Stimulated activated CD4-positive, alpha-beta T cell treated with anti-CD3 and anti-CD28 coated beads, TNF-alpha, amount 100 ng/mL, for 48 hours (primary cell): ENCODE measurements around the gene POLD1.
"Not testable (repeated sequence)": the region's sequence is repeated elsewhere in the genome, so short reads cannot be mapped to it uniquely, and the experiment has no call there.

Experiments
- DNase-seq, 3 donors: peaks; one replicate each; pipeline ENCODE4 v3.0.0-alpha.2; 2020; ENCODE audit warnings: low read depth in 3 of 3

POLD1 gene

DNA sequence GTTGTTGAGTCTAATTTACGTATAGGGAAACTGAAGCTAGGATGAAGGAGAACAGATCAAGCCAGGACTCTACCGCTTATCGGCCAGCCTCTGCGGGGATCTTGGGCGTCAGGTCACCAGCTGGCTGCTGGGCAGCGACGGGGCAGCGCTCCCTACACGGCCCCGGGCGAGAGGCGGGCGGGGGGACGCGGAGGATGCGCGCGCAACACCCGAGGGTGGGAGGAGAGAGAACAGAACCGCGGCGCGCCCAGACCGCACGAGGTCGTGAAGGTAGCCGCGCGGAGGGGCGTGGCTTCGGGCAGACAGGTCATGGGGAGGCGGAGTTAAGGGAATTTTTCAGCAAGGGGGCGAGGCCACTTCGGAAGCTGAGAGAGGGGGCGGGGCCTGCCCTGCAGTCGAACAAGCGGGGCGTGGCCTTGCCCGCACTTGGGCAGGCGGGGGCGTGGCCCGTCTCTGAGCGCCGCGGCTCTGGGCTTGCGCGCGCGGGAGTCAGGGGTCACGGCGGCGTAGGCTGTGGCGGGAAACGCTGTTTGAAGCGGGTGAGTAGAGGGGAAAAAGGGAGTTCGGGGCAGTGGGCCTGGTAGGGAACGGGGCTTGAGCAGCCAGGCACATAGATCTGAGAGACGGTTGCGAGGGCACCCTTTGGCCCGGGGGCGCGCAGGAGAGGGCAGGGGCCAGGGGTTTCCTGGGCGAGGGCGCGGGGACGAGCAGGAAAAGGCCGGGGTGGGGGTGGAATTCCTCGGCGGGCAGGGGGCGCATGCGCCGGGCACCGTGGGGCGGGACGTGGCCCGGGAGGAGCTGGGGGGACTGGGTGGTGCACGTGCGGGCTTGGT, at the start of gene POLD1:
Gene POLD1 (plus strand): TSS at position 496 of the 833 bp plus-strand sequence. CDS start 14,505 bp downstream, outside the sequence.
- peak; percentile 98 to 99 (median 98) for DNase-seq

- DNase-seq = no peak
Observed at GRCh38 chr19:50334741-50335421, 49.3 kb upstream of the POLD1 start.

DNA sequence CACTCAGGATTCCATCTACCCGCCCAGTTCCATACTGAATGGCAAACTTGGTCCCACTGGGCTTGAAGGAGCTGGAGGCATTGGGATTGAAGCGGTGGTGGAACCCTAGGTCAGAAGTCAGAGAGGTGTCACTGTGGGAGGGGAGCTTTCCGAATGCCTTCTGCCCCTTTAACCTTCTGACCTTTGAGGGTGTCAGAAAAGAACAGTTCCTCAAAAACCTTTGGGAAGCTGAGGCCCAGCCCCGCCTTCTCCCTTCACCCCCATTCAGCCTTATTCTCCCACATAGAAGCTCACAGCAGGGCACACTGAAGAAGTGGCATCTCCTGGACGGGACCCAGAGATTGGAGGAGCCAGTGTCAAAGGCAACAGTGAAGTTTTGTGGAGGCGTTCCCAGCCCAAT, 47.1 kb upstream of the POLD1 start:
- DNase-seq = not testable (repeated sequence)

- no peak for DNase-seq
Observed at GRCh38 chr19:50340331-50340730, 43.8 kb upstream of the POLD1 start.

DNA sequence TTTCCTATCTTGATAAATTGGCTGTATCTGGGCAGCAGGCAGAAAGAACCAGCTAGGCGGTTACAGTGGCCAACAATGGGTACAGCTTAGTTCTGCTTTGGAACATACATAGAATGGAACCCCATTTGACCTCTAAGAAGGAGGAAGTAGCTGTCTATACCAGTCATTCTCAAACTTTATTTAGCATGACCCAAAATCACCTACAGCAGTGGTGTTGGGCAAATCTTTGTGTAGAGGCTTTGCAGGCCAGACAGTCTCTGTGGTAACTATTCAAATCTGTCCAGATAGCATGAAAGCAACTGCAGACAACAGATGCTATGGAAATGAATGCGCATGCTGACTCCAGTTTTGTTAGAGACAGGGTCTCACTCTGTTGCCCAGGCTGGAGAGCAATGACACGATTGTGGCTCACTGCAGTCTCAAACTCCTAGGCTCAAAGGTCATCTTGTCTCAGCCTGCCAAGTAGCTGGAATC, 43.0 kb upstream of the POLD1 start:
- no peak for DNase-seq

GRCh38 chr19:50344661-50345318, 39.4 kb upstream of the POLD1 start:
- DNase-seq = no peak

GRCh38 chr19:50347089-50347581, 37.0 kb upstream of the POLD1 start:
- not testable (repeated sequence) for DNase-seq

DNA sequence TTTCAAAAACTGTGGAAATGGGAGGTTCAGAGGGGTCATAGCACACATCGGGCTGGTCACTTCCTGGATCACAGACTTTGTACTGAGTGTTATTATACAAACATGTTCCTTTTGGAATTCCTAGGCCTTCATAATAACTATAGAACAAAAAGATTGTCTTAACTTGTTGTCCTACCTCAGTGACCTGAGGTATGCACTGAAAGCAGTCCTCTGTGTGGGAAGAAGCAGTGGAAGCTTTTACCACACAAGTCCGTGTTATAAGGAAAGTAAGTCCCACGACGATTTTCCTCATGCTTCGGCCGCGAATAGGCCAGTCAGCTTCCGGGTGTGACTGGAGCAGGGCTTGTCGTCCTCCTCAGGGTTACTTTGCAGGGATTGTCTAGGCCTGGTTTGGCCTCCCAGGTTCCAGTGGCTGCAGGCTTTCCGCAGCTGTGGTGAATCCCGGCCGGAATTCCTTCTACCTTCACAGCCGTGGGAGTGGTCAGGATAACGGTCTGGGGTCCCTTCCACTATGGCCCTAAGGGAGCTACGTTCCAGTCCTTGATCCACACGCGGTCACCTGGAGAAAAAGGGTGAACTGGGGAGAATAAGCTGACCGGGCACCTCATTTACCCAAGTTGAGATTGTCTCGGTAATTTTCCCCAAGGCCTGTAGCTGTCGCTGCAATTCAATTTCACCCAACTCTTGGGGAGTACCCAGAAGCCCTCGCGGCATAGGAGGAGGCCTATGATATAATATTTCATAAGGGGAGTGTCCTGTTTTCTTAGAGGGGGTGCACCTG, 34.7 kb upstream of the POLD1 start:
- DNase-seq = no peak

DNA sequence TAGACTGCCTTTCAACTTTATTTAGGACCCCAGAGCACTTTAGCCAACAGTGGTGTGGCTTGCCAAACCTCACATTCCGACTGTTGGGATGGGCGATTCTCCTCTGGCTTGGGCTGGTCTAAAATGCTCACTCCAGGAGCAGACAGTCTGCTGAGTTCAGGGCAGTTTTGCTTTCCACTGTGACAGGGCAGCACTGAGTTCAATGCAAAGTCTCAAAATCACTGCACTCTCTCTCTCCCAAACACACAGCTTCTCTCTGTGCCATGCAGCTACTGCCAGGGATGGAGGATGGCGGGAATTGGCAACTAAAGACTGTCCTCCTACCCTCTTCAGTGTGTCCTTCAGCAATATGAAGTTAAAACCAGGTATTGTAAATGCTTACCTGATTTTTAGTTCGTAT, 31.9 kb upstream of the POLD1 start:
- DNase-seq = no peak

- DNase-seq = not testable (repeated sequence)
Observed at GRCh38 chr19:50353487-50353880, 30.7 kb upstream of the POLD1 start.

DNA sequence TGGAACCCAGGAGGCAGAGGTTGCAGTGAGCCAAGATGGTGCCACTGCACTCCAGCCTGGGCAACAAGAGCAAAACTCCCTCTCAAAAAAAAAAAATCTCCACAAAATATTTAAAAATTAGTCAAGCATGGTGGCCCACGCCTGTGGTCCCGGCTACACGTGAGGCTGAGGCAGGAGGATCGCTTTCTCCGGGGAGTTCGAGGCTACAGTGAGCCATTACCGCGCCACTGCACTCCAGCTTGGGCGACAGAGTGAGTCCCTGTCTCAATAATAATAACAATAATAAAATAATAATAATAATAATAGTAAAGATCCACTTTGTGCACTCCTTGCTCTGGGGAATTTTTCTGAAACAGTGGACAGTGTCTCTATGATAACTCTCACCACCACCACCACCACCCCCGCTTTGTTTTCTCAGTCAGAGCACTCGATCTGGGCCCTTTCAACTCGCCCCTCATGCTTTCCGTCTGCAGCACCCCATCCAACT, 27.4 kb upstream of the POLD1 start:
- no peak for DNase-seq

DNA sequence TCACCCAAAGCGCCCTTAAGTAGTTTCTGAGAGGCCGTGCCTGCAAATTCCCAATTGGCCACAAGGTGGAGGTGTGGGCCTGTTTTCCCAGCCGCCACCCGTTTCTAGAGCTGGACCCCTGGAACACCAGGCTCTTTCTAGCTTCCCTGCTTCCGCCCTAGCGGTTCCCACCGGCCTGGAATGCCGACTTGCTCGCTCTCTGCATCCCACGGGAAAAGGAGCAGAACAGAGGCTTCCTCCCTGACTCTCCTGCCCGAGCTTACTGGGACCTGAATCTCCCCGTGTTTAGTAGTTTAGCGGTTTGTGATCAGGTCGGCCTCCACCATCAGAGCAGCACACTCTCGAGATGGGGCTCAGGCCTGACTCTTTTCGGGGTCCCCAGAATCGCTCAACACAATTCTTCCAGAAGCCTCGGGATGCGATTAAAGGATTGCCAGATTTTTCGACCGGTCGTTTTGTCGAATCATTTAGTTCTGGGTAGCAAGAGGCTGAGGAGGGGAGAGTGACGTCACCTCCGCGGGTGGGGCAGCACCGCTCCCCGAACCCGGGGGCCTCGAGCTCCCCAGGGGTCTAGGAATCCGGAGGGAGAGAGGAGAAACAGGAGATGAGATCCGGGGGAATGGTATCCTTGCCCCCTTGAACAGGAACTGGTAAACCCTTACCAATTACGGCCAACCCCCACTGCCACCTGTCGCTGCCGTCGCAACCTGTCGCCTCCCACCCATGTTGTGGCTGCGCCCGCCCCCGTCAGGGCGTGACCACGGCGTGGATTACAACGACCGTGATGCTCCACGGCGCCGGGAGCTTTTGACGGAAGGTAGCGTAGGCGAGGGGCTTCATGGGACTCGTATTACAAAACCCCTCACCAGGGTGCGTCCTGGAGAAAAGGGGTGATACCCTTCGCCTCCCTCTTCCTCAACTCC, 26.7 kb upstream of the POLD1 start:
- peak; percentile 65 to 83 (median 82) for DNase-seq

DNA sequence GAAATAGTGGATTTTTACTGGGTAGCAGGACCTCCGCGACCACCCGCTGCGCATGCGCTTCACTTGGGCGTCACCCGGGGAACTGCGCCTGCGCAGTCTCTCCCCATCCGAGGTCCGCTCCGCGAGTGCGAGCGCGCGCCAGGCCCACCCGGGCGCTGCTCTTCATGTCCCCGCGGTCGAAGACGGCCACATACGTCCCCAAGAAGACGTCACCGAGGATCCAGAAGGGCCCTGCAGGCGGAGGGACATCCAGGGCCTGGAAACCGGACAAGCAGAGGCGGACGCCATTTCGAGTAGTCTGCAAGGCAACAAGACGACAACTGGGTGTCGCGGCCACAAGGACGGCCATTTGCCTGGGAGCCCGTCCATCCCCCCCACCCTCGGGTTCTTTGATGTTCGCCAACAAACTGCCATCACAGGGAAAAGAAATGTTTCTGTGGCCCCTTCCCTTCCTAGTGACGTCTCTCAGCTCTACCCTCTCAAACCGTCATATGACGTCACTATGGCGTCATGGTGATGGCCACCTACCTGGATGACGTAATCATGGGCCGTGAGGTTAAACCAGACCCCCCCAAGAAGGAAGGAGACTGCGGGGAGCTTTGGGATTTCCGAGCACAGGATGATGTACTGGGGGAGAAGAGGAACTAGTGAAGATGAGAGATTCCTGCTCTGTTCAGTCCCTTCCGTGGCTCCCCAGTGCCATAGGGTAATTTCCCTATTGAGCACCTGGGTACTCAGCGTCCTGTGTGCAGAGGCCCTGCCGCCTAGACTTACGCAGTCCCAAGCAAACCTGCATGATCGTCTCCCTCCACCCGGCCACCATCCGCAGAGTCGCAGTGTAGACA, 25.4 kb upstream of the POLD1 start:
- DNase-seq = peak in 1 of 3 donors; percentile 68

DNA sequence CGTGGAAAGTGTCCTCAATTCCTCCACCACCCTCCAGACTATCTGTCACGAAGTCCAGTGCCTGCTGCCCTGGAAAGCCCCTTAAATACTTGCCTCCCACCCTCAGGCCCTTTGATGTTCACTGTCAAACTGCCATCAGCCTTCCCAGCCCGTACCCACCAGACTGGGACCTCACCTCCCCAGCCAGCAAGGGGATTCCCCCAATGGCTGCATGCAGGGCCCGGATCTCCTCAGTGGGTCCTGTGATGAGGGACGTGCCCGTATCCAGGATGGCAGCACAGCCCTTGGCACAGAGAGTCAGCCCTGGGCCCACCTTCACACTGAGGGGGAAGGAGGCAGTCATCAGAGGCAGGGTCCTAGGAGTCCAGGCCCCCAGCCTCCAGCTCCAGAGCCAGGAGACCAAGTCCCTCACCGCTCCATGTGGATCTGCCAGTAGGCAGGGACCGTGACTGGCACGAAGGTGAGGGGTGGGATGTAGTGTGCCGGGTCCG, 24.8 kb upstream of the POLD1 start:
- DNase-seq = no peak

DNA sequence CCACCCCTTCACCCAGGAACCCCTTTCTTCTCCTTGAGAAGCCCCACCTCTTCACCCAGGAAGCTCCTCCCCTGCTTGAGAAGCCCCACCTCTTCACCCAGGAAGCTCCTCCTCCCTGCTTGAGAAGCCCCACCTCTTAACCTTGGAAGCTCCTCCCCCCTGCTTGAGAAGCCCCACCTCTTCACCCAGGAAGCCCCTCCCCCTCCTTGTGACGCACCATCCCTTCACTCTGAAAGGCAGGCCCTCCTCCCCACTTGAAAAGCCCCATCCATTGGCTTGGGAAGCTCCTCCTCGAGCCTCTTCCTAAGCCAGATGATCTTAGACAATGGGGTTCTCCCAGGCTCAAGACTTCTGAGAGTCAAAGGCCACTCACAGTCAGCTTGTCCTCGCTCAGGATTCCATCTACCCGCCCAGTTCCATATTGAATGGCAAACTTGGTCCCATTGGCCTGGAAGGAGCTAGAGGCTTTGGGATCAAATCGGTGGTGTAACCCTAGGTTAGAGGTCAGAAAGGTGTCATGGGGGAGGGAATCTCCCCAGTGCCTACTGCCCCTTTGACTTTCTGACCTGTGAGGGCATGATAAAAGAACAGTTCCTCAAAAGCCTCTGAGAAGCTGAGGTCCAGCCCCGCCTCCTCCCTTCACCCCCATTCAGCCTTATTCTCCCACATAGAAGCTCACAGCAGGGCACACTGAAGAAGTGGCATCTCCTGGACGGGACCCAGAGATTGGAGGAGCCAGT, 22.7 kb upstream of the POLD1 start:
- DNase-seq = no peak

GRCh38 chr19:50362030-50362412, 22.1 kb upstream of the POLD1 start:
- DNase-seq = no peak

DNA sequence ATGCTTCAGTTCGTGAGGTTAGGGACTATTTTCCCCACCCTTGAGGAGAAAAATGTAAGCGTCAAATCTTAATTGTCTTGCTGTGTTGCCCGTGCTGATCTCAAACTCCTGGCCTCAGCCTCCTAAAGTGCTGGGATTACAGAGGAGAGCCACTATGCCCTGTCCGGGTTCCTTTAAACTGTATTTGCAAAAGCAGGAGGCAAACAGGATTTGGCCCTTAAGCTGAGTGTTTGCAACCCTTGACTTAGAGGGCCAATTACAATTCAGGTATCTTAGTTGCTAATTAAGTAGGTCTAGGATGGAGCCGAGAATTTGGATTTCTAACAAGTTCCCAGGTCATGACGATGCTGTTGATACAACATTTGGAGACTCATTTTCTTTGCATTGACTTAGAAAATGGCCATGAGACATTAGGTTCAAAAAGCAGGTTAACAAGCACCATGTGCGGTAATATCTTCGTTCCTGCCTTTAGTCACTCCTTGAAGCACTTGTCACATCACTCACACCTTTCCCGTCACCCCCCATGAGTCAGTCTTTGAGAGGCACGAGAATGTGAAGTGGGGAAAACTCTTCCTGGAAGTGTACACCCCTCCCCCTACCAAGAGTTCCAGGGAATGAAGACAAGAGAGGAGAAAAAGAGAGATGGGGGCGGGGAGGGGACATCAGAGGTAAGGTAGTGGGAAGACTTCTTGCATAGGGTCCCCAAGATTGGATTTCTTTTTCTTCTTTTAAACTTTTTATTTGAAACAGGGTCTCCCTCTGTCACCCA, 21.3 kb upstream of the POLD1 start:
- DNase-seq = peak in 1 of 3 donors; percentile 58
